HG03039 (cell line): ENCODE data around the gene PPP4R3A.
"Not testable (repeated sequence)": the region's sequence is repeated elsewhere in the genome, so short reads cannot be mapped to it uniquely, and the experiment has no call there.

Source experiments
- ATAC-seq: cut with Tn5 transposase; IDR thresholded peaks from one replicate; pipeline ENCODE4 v1.9.1; 2021; ENCODE audit warnings: mild to moderate bottlenecking, moderate library complexity; ENCODE audit not compliant: unreplicated experiment

The PPP4R3A gene

DNA sequence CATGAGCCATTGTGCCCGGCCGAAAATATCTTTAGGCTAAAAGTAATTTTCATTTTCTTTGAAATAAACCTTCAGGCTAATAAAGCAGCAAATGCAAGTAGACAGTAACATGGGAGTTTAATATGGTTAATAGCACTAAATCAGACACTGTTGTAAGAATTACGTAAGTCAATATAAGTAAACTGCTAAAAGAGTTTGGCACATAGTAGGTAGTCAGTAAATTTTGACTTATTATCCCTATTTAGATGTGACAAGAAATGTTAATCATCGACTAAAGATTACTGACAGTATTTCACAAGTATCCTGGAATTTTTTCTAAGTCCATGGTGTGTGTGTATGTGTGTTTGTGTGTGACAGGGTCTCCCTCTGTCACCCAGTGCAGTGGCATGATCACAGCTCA lies 3.9 kb downstream of the PPP4R3A start:
- ATAC-seq: no peak

DNA sequence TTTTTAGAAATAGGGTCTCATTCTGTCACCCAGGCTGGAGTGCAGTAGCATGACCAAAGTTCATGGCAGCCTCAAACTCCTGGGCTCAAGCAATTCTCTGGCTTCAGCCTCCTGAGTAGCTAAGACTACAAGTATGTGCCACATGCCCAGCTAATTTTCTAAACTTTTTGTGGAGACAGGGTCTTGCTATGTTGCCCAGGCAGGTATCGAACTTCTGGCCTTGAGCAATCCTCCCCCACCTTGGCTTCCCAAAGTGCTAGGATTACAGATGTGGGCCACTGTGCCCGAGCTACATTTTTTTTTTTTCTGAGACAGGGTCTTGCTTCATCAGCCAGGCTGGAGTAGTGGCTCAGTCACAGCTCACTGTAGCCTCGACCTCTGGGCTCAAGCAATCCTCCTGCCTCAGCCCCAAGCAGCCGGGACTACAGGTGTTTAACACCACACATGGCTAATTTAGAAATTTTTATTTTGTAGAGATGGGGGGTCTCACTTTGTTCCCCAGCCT lies 7.1 kb downstream of the PPP4R3A start:
- no peak for ATAC-seq

DNA sequence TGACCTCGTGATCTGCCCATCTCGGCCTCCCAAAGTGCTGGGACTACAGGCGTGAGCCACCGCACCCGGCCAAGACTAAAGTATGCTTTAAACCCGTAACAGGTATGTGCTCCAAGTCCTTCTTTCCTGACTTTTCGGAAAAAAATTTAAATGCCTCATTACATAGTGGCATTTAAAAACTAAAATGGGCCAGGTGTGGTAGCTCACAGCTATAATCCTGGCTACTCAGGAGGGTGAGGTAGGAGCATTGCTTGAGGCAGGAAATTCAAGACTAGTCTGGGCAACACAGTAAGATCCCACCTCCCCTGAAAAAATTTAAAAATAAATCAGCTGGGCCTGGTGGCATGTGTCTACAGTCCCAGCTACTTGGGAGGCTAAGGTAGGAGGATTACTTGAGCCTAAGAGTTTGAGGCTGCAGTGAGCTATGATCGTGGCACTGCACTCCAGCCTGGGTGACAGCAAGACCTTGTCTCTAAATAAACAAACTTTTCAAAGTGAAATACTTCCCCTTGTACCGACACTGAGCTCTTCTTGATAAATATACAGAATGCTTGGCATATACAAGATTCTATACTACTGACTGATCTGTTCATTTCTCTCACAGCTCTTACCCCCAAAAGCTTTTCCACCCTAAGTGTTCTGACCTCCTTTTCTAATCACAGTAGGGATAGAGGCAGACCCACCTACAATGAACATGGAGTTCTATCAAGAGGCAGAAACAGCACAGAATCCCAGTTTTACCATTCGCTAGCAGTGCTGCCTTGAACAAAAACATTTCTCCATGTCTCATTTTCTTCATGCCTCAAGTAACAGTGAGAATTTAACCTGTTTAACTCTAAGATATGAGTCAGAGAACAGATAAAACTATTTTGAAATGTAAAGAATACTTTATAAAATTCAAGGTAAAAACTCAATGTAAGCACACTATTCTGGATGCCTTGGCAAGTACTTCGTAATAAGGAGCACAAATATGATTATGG lies 7.9 kb downstream of the PPP4R3A start:
- no peak for ATAC-seq

DNA sequence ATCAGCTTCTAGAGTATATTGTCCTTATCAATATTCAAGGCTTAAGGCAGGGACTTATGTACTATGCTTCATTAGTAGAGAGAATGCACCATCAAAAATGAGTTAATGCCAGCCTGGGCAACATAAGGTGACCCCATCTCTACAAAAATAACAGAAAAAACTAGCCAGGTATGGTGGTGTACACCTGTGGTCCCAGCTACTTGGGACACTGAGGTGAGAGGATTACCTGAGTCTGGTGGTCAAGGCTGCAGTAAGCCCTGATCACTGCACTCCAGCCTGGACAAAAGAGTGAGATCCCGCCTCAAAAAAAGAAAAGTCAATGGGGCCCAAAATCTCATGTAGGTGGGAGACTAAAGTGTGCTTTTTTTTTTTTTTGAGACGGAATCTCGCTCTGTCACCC lies 8.8 kb downstream of the PPP4R3A start:
- no peak for ATAC-seq

DNA sequence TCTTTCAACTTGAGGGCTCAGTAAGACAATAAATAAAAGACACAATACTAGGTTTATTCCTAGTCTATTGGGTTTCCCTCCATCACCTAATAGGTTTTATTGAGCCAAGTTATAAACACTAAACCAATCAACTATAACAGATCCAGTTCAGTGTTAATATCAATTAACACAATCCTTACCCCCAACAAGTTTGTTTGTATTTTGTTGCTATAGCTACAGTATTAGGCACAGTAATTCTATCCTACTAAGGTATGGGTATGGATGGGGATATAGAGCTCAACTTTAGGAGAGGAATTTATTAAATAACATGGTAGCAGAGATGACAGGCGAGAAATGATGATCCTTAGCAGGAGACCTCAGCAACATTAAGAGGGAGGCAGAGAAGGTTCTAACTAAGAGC lies 13.3 kb downstream of the PPP4R3A start:
- ATAC-seq: no peak

DNA sequence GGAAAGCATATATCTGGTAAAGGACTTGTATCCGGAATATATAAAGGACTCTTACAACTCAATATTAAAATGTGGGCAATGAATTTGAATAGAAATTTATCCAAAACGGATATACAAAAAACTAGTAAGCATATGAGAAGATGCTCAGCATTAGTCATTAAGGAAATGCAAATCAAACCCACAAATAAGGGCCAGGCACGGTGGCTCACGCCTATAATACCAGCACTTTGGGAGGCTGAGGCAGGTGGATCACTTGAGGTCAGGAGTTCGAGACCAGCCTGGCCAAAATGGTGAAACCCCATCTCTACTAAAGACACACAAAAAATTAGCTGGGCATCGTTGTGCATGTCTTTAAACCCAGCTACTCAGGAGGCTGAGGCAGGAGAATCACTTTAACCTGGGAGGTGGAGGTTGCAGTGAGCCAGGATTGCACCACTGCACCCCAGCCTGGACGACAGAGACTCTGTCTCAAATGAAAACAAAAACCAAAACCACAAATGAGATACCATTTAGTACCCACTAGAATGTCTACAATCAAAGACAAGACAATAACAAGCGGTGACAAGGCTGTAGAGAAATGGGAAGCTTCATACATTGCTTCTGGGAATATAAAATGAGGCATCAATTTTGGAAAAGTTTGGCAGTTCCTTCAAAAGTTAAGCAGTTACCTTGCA lies 15.6 kb downstream of the PPP4R3A start:
- ATAC-seq: not testable (repeated sequence)

DNA sequence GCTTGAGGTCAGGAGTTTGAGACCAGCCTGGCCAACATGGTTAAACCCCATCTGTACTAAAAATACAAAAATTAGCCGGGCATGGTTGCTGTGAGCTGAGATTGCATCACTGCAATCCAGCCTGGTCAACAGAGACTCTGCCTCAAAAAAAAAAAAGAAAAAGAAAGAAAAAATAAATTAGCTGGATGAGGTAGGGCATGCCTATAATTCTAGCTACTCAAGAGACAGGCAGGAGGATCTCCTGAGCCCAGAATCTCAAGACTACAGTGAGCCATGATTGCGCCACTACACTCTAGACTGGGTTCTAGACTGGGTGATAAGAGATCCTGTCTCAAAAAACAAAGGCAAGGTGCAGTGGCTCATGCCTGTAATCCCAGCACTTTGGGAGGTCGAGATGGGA lies 16.9 kb downstream of the PPP4R3A start:
- no peak for ATAC-seq

DNA sequence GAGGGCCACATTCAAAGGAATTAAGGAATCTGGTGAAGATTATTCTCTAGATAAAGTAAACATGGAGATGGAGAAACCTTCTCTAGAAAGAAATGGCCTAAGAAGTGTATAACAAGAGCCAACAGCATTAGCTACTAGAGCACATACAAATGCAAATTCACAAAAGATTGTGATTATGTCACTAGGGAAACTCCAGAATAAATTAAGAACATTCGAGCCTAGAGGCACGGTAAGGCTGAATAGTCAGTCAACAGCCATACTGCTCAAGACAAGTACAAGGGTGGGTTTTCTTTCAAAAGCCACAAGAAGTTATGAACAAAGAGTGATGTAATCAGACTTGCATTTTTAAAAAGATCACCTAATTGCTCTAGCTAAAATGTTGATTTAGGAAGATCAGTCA lies 25.4 kb downstream of the PPP4R3A start:
- ATAC-seq: no peak

DNA sequence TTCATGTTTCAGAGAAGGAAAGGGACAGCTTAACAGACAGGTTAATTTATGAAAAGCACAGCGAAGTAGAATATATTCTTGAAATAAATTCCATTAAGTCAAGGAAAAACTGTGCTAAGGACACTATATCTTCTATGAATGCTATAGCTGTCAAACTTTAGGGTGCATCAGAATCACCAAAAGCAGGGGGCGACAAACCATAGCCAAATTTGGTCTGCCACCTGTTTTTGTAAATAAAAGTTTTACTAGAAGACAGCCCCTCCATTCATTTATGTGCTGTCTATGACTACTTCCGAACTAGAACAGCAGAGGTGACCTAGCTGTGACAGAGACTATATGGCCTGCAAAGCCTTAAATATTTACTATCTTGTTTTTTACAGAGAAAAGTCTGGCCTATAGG lies 25.9 kb downstream of the PPP4R3A start:
- no peak for ATAC-seq

DNA sequence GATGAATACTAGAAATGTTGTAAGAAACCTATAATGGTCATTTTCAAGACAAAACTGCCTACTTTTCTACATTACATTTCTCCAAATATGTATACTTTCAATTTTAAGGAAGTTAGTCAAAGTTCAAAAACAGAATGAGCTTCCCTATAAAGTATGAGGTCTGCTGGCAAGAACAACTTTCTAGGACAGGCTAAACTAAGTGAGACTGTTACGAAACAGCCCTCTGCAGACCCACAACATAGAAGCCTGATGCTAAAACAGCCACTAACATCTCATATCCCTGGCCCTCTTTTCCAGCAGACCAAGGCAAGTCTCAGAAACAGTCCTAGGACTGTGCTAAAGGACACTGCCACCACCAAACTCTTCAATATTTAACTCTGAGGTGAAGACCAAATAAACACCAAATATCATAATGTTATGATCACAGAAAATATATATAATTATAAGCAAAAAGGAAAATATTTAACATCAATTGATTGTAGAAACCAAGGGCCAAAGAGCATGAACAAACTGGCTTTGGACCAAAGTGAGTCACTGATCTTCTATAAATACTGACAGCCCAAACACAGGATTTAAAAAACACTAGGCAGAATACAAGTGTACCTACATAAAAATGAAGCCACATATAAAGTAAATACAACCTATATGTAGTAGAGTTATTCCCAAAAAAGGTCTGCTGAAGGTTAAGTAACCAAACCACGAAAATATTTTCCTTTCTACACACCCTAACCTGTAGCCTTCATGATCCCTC lies 27.7 kb downstream of the PPP4R3A start:
- no peak for ATAC-seq

DNA sequence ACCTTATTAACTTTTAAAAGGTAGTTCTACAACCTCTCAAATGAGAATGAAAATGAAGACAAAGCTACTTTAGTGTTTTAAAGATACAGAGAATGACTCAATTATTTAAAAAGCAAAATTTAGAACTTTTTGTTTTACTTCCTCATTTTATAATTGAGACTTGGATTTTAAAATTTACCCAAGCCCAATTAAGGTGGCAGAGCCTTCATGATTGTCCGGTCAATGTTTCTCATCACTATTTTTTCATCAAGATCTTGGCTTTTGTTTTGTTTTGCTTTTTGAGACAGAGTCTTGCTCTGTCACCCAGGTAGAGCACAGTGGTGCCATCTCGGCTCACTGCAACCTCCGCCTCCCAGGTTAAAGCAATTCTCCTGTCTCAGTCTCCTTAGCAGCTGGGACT lies 32.7 kb downstream of the PPP4R3A start:
- no peak for ATAC-seq

DNA sequence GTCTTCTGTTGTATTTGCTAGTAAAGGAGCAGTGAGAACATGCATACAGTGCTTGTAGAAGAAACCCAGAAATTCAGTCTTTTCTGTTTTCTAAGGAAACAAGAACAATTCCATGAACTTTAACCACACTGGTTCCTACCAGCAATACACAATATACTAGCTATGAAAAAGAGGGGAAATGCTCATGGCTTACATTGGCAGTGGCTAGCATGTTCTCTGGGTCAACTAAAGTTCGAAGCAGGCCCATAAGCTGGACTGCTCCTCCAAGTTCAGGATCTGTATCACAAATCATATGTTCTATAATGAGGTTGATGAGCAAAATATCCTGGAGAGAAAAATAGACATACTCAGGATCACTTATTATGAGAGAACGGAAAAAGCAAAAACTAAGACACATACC lies 37.1 kb downstream of the PPP4R3A start:
- ATAC-seq: no peak

DNA sequence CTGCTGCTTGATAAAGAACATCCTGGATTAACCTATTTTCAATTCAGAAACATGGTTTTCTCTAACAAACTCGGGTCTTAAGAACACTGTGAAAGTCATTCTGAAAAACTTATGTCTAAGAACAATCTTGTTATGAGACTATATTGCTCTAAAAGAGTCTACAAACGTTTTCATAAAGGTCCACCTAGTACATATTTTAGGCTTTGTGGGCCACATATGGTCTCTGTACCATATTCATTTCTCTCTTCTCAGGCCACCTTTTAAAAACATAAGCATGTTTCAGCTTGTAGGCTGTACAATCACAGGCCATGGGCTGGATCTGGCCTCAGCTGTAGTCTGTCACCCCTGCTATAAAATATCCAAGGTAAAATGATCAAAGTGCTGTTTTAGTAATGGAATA lies 39.9 kb downstream of the PPP4R3A start:
- no peak for ATAC-seq

DNA sequence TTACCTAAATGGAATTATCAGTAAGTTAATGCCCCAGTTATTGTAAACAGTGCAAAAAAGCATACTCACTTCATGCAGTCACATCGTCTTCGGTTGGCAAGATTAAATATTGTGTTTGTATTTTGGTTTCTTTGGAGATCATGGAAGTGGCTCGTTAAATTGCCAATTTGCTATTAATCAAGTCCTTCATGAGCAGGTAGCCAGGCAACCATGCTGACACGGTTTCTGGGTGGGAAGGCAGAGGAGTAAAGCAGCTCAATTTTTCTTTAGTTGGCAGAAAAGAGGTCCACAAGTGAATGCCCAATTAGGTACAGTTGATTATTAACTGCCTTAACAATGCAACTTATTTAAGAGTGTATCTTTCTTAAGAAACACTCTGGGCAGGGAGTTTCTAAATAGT lies 43.9 kb downstream of the PPP4R3A start:
- ATAC-seq: no peak

DNA sequence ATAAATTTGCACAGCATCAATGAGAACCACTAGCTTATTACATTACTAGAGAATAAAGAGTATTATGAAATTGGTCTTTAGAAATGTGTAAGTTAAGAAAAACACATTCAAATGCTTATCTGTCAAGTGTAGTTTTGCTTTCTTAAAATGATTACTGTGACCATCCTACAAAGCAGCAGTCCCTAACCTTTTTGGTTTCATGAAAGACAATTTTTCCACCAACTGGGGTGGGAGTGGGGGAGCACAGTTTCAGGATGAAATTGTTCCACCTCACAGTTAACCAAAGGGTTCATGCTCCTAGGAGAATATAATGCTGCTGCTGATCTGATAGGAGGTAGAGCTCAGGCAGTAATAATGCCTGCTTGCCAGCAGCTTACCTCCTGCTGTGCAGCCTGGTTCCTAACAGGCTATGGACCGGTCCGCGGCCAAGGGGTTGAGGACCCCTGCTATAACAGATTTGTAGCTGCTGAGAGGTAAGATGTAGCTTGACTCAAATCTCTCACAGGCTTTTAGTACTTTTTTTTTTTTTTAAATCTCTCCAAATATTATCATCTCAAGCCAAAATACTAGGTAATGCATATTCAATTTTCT lies 45.4 kb downstream of the PPP4R3A start:
- no peak for ATAC-seq

DNA sequence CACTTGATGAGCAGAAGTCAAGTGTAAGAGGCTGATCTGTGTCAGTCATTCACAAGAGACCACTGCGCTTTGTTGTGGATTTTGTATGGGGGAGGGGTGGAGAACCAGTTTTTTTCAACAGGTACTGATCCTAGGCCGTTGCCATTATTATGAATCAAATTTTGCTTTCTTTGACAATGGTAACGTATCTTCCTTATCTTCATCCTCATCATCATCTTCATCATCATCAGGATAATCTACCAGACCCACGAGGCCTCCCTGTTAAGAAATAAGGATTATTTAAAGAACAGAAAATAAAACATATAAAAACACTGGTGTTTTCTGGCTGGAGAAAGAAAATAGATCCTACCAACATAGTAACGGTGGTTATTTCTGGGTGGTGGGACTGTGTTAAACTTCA lies 51.5 kb downstream of the PPP4R3A start:
- no peak for ATAC-seq

DNA sequence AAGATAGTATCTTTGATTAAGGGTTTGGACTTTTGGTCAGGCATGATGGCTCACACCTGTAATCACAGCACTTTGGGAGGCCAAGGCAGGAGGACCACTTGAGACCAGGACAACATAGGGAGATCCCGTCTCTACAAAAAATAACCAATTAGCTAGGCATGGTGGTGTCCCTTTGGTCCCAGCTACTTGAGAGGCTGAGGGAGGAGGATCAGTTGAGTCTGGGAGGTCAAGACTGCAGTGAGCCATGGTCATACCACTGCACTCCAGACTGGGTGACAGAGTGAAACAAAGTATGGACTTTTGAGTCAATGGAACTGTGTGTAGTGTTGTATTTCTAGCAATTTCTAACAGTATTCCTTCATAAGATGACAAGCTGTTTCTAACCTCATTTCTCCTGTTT lies 53.8 kb downstream of the PPP4R3A start:
- ATAC-seq: no peak

DNA sequence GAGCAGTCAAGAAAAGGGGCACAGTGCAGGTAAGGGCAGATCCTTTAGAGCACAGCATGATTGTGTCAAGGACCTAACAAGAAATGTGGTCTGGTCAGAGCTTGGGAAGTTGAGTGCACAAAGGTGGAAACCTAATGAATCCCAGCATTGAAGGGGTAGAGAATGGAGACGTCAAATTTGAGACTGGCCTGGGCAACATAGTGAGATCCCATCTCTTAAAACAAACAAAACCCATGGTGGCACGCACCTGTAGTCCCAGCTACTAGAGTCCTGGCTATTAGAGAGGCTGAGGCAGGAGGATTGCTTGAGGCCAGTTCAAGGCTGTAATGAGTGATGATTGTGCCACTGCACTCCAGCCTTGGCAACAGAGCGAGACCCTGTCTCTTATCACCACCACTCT lies 55.5 kb downstream of the PPP4R3A start:
- ATAC-seq: no peak

DNA sequence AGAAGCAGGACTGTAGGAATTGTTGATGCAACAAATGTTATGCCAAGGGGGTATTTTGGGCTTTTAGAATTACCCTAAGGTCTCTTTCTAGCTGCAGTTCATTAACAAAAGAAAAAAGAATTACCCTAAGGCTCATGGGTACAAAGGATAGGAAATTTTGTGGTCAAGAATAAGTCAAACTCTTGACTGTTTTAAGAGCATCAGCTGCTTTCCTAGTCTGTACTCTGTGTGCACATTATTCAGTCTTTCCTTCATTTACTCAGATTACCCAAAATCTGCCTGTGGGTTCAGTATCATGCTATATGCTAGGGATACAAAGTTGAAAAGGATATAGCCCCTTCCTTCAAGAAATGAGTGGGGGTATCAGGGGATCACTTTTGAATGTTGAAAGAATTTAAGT lies 56.0 kb downstream of the PPP4R3A start:
- ATAC-seq: no peak

DNA sequence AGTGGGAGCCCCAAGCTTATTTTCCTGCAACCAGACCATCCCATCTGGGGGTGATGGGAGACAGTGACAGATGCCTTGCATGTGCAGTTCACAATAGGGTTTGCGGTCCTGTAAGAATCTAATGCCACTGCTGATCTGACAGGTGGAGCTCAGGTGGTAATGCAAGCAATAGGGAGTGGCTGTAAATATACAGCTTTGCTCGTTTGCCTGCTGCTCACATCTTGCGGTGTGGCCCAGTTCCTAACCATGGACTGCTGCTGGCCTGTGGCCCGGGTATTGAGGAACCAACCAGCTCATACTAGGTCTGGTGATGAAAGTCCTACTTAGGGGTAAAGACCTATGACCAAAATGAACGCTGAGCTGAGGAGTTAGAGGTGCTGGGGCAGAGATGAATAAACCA lies 56.4 kb downstream of the PPP4R3A start:
- ATAC-seq: no peak
